Measurements from ENCODE around the gene VAPA. TPM values are rescaled to one million over a fixed set of nuclear protein-coding genes. Genes with fewer than 3 reads are reported as not detected.

Gene VAPA
- total RNA-seq, 2 donors from 2014 or later: 122 to 168 TPM

- peaks cover 9% of the 10 kb centered on the region for H3K4me1 ChIP-seq (ENCODE audit: control insufficient read depth, insufficient read depth, low read length)
- peak overlapping the region; percentile 58 for H3K27ac Mint-ChIP-seq
- no peaks in the 10 kb centered on the region for H3K36me3 Mint-ChIP-seq (ENCODE audit: low read depth)
- no peak overlapping the region for H3K27ac ChIP-seq (ENCODE audit: low read depth, low read length)
- no peak for TF ChIP-seq CTCF (conservative IDR thresholded peaks at IDR 0.05)
- H3K36me3 ChIP-seq (ENCODE audit: control insufficient read depth, insufficient read depth, low read length): no peaks in the 10 kb centered on the region
- H3K4me1 Mint-ChIP-seq: peaks cover 17% of the 10 kb centered on the region
- 34 to 54% methylated on average over 4 to 5 of the region's 5 CpGs for WGBS, 2 experiments (ENCODE audit: insufficient coverage in 1 of 2, insufficient read length in 1 of 2)
- DNase-seq: no peak
- no peaks in the 10 kb centered on the region for H3K9me3 ChIP-seq (ENCODE audit: control insufficient read depth, low read length)
- peaks cover 6% of the 10 kb centered on the region for H3K27me3 Mint-ChIP-seq (ENCODE audit: insufficient read depth)
- no peaks in the 10 kb centered on the region for H3K9me3 Mint-ChIP-seq
- peak overlapping the region; percentile 87 for H3K4me3 ChIP-seq (ENCODE audit: low read length)
- H3K27me3 ChIP-seq (ENCODE audit: control insufficient read depth, insufficient read depth, low read length, poor library complexity, severe bottlenecking): peaks cover 4% of the 10 kb centered on the region
- peak overlapping the region; percentile 79 for H3K4me3 Mint-ChIP-seq
- H3K9ac ChIP-seq (ENCODE audit: extremely low read depth, low read length, poor library complexity, severe bottlenecking): peak overlapping the region; percentile 71
These were observed 1.7 kb downstream of the VAPA start for GRCh38 chr18:9915291-9916076.

- peak overlapping the region; percentile 79 for H3K4me3 Mint-ChIP-seq
- no peak for TF ChIP-seq CTCF (conservative IDR thresholded peaks at IDR 0.05)
- peaks cover 17% of the 10 kb centered on the region for H3K4me1 Mint-ChIP-seq
- H3K36me3 ChIP-seq (ENCODE audit: control insufficient read depth, insufficient read depth, low read length): no peaks in the 10 kb centered on the region
- peak overlapping the region; percentile 87 for H3K4me3 ChIP-seq (ENCODE audit: low read length)
- peaks cover 9% of the 10 kb centered on the region for H3K4me1 ChIP-seq (ENCODE audit: control insufficient read depth, insufficient read depth, low read length)
- H3K36me3 Mint-ChIP-seq (ENCODE audit: low read depth): no peaks in the 10 kb centered on the region
- DNase-seq: no peak
- no peak overlapping the region for H3K27ac ChIP-seq (ENCODE audit: low read depth, low read length)
- H3K9ac ChIP-seq (ENCODE audit: extremely low read depth, low read length, poor library complexity, severe bottlenecking): no peak overlapping the region
- no peaks in the 10 kb centered on the region for H3K9me3 ChIP-seq (ENCODE audit: control insufficient read depth, low read length)
- no peaks in the 10 kb centered on the region for H3K27me3 ChIP-seq (ENCODE audit: control insufficient read depth, insufficient read depth, low read length, poor library complexity, severe bottlenecking)
- peaks cover 3% of the 10 kb centered on the region for H3K27me3 Mint-ChIP-seq (ENCODE audit: insufficient read depth)
- H3K9me3 Mint-ChIP-seq: no peaks in the 10 kb centered on the region
- WGBS, 2 experiments (ENCODE audit: insufficient coverage in 1 of 2, insufficient read length in 1 of 2): 18 to 78% methylated on average over 1 to 2 of the region's 2 CpGs
- no peak overlapping the region for H3K27ac Mint-ChIP-seq
These were observed 2.3 kb downstream of the VAPA start for GRCh38 chr18:9916077-9916639.

- H3K27ac Mint-ChIP-seq: no peak overlapping the region
- DNase-seq: no peak
- Histone ChIP-seq H3K27ac (ENCODE audit: low read depth, low read length) (no peak overlapping the region), H3K9ac (ENCODE audit: extremely low read depth, low read length, poor library complexity, severe bottlenecking) (no peak overlapping the region), H3K4me1 (ENCODE audit: control insufficient read depth, insufficient read depth, low read length) (peaks cover 9% of the 10 kb centered on the region), H3K4me3 (ENCODE audit: low read length) (peak overlapping the region; percentile 87), H3K27me3 (ENCODE audit: control insufficient read depth, insufficient read depth, low read length, poor library complexity, severe bottlenecking) (no peaks in the 10 kb centered on the region), H3K36me3 (ENCODE audit: control insufficient read depth, insufficient read depth, low read length) (no peaks in the 10 kb centered on the region), H3K9me3 (ENCODE audit: control insufficient read depth, low read length) (no peaks in the 10 kb centered on the region)
- no peaks in the 10 kb centered on the region for H3K9me3 Mint-ChIP-seq
- H3K36me3 Mint-ChIP-seq (ENCODE audit: low read depth): no peaks in the 10 kb centered on the region
- peaks cover 17% of the 10 kb centered on the region for H3K4me1 Mint-ChIP-seq
- no peak overlapping the region for H3K4me3 Mint-ChIP-seq
- H3K27me3 Mint-ChIP-seq (ENCODE audit: insufficient read depth): peaks cover 3% of the 10 kb centered on the region
- no peak for TF ChIP-seq CTCF (conservative IDR thresholded peaks at IDR 0.05)
- 94 to 100% methylated on average over 2 to 3 of the region's 3 CpGs for WGBS, 2 experiments (ENCODE audit: insufficient coverage in 1 of 2, insufficient read length in 1 of 2)
These were observed 3.0 kb downstream of the VAPA start for GRCh38 chr18:9916808-9917207.

All from endodermal cell (in vitro differentiated cells).